Upper lobe of left lung (tissue), 4 donors: ENCODE data around the gene CEP104.

ENCODE experiments used
- CTCF ChIP-seq, 6 experiments: fragments of 450-650 bp in 4 of 6; fragments of 200-600 bp in 2 of 6; sonication (generic) in 2 of 6; IDR thresholded peaks; one replicate each; pipeline ENCODE4 v1.5.1; 2016 to 2019; ENCODE audit warnings: antibody characterized with exemption in 6 of 6
- EP300 ChIP-seq, 4 donors: sonication (generic); formaldehyde crosslinking; IDR thresholded peaks; one replicate each; pipeline ENCODE4 v1.5.1; 2017; ENCODE audit warnings: antibody characterized with exemption in 4 of 4, control low read depth in 2 of 4
- POLR2AphosphoS5 ChIP-seq, 2 donors: sonication (generic); formaldehyde crosslinking; IDR thresholded peaks; one replicate each; pipeline ENCODE4 v1.5.1; 2017; ENCODE audit warnings: antibody characterized with exemption in 2 of 2

DNA sequence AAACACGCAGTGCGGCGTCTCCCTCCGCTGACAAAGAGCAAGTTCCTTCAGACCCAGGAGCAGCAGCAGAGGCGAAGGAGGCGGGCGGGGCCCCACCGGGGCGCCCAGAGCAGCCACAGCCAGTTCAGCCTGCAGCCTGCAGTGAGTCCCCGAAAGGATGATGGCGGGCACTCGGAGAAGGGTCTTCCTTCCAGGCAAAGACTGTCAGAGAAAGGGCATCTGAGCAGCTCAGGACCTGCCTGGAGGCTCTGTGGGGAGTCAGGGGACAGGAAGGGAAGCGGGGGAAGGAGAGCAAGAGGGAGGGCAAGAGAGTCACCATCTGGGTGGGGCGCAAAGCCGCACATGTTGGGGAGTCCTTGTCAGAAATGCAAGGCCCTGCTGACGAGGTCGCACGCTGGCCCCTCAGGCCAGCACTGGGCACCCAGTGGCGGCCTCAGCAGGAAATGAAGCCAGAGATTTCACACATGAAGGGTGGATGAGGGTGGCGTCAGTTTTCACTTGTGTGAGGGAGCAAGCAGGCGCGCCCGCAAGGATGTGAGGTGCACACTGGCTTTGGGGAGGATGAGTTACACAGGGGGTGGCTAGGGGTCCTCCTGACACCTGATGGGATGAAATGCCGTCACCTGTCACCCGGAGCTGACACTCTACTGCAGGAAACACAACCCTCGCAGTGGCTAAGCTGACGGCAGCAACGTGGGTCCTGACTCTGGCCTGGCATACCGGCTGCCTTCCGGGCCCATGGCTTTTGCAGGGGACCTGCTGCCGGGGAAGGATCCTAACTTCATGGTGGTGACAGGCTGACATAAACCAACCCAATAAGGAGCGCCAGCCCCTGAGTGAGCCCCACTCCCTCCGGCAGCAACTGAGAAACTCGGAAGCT is 67.3 kb downstream of the CEP104 start:
- TF ChIP-seq CTCF (IDR thresholded peaks at IDR 0.05) (no peak), POLR2AphosphoS5 (IDR thresholded peaks at IDR 0.05) (no peak), EP300 (IDR thresholded peaks at IDR 0.05) (no peak)
